Endothelial cell of umbilical vein (primary cell): Measurements from ENCODE around the gene HOXB6. TPM values are rescaled to one million over a fixed set of nuclear protein-coding genes. Genes with fewer than 3 reads are reported as not detected.

Experiments used
- BruUV-seq: library from RNA; stranded (reverse); fragments of 400-500 nt; replicated peaks from 2 replicates; lab custom pipeline; 2021; lab: Mats Ljungman, UMichigan
- CTCF ChIA-PET: fragments of 300-600, 350-600 bp; sonication (Branson Sonifier 250); formaldehyde crosslinking; loops from one replicate; lab custom pipeline; 2021; ENCODE audit warnings: antibody characterized with exemption, inconsistent platforms; lab: Charles Lee
- POLR2A ChIA-PET: fragments of 300-600, 350-600 bp; sonication (Branson Sonifier 250); formaldehyde crosslinking; loops from one replicate; lab custom pipeline; 2021; ENCODE audit warnings: antibody characterized with exemption, inconsistent platforms; lab: Charles Lee
- DNase-seq: peaks from one replicate; pipeline ENCODE4 v3.0.0-alpha.2; 2011; ENCODE audit warnings: low read depth, low spot score
- FAIRE-seq: peaks from 2 replicates; lab custom pipeline; 2011; peaks lifted over from hg19 to GRCh38; lab: Jason Lieb, UNC
- H2AFZ ChIP-seq: 2 replicates; pipeline ENCODE4 v1.6.0; 2012; ENCODE audit warnings: low read depth, low read length, control low read depth, inconsistent platforms
- H3K27ac ChIP-seq: 2 replicates; pipeline ENCODE4 v1.5.1; 2011; ENCODE audit warnings: low read depth, mild to moderate bottlenecking, control low read depth, low read length, moderate library complexity; ENCODE audit not compliant: insufficient read depth
- H3K27me3 ChIP-seq, 2 experiments: 2 replicates each; pipeline versions ENCODE4 v1.6.0 to v1.6.1; 2011; ENCODE audit warnings: low read length in 2 of 2, mixed read lengths in 1 of 2; ENCODE audit not compliant: control insufficient read depth in 2 of 2, insufficient read depth in 2 of 2
- H3K36me3 ChIP-seq, 2 experiments: 2 replicates in 1 of 2; 3 replicates in 1 of 2; pipeline ENCODE4 v1.5.1; 2011; ENCODE audit warnings: low read length in 2 of 2, mild to moderate bottlenecking in 1 of 2, moderate library complexity in 1 of 2; ENCODE audit not compliant: control insufficient read depth in 2 of 2, insufficient read depth in 2 of 2; ENCODE audit errors: extremely low read depth in 1 of 2
- H3K4me1 ChIP-seq: 3 replicates; pipeline ENCODE4 v1.5.1; 2011; ENCODE audit warnings: mild to moderate bottlenecking, low read length; ENCODE audit not compliant: control insufficient read depth, insufficient read depth; ENCODE audit errors: extremely low read depth
- H3K4me2 ChIP-seq: 2 replicates; pipeline ENCODE4 v1.6.1; 2011; ENCODE audit warnings: low read length, control low read depth, mixed read lengths; ENCODE audit not compliant: insufficient read depth
- H3K4me3 ChIP-seq, 3 experiments: fragments of 200-600 bp in 1 of 3; sonication (generic), shearing (Covaris generic) in 1 of 3; replicated peaks in 1 of 3; 2 replicates each; pipeline ENCODE4 v1.5.1; 2011 to 2016; ENCODE audit warnings: control low read depth in 3 of 3, low read length in 3 of 3, mild to moderate bottlenecking in 2 of 3, inconsistent platforms in 1 of 3, low read depth in 1 of 3, moderate library complexity in 1 of 3; ENCODE audit not compliant: insufficient read depth in 1 of 3
- H3K79me2 ChIP-seq: 2 replicates; pipeline ENCODE4 v1.6.0; 2012; ENCODE audit warnings: low read length, inconsistent platforms; ENCODE audit not compliant: control insufficient read depth, insufficient read depth
- H3K9ac ChIP-seq: replicated peaks from 2 replicates; pipeline ENCODE3; 2011; ENCODE audit warnings: low read length, control low read depth; ENCODE audit not compliant: insufficient read depth; ENCODE audit errors: extremely low read depth
- H3K9me1 ChIP-seq: replicated peaks from 3 replicates; pipeline ENCODE4 v1.6.0; 2011; ENCODE audit warnings: mild to moderate bottlenecking, low read length; ENCODE audit not compliant: control insufficient read depth, insufficient read depth; ENCODE audit errors: extremely low read depth
- H3K9me3 ChIP-seq: replicated peaks from 2 replicates; pipeline ENCODE4 v1.5.1; 2012; ENCODE audit warnings: low read length, inconsistent platforms; ENCODE audit not compliant: control insufficient read depth, insufficient read depth
- H4K20me1 ChIP-seq: replicated peaks from 2 replicates; pipeline ENCODE3; 2011; ENCODE audit warnings: mild to moderate bottlenecking, low read length; ENCODE audit not compliant: control insufficient read depth, insufficient read depth; ENCODE audit errors: extremely low read depth
- CTCF ChIP-seq, 2 donors: IDR thresholded peaks; 1 replicate in 1 of 2; 2 replicates in 1 of 2; pipeline ENCODE4 v1.5.1; 2011; ENCODE audit warnings: low read length in 2 of 2, mild to moderate bottlenecking in 2 of 2, moderate library complexity in 2 of 2, control low read depth in 1 of 2, inconsistent platforms in 1 of 2, low read depth in 1 of 2; ENCODE audit not compliant: insufficient read depth in 1 of 2; ENCODE audit errors: extremely low read depth in 1 of 2
- EZH2 ChIP-seq: IDR thresholded peaks from 2 replicates; pipeline ENCODE4 v1.6.1; 2012; ENCODE audit warnings: borderline replicate concordance, low read depth, mild to moderate bottlenecking, moderate library complexity, low read length, inconsistent platforms; ENCODE audit not compliant: severe bottlenecking
- FOS ChIP-seq: IDR thresholded peaks from 2 replicates; pipeline ENCODE4 v1.6.1; 2011; ENCODE audit warnings: mild to moderate bottlenecking, low read length, moderate library complexity, borderline replicate concordance; ENCODE audit not compliant: insufficient read depth
- GATA2 ChIP-seq: IDR thresholded peaks from 2 replicates; pipeline ENCODE4 v1.7.0; 2011; ENCODE audit warnings: low read depth, mild to moderate bottlenecking, moderate library complexity, mixed read lengths, low read length; ENCODE audit not compliant: insufficient read length, insufficient read depth
- JUN ChIP-seq: IDR thresholded peaks from 2 replicates; pipeline ENCODE4 v1.6.1; 2011; ENCODE audit warnings: borderline replicate concordance, low read depth; ENCODE audit not compliant: insufficient read length, insufficient read depth
- MYC ChIP-seq: IDR thresholded peaks from one replicate; pipeline ENCODE4 v1.6.1; 2011; ENCODE audit warnings: mild to moderate bottlenecking, low read depth, low read length
- POLR2A ChIP-seq: IDR thresholded peaks from 2 replicates; pipeline ENCODE4 v1.6.1; 2012; ENCODE audit warnings: low read depth, mild to moderate bottlenecking, control low read depth, low read length
- POLR2AphosphoS5 ChIP-seq: IDR thresholded peaks from 2 replicates; pipeline ENCODE4 v1.6.1; 2012; ENCODE audit warnings: low read depth, mild to moderate bottlenecking, control low read depth, low read length, moderate library complexity; ENCODE audit not compliant: insufficient read depth
- dilution Hi-C: fragments of 300-500 bp; cut with MboI; formaldehyde crosslinking; loops from one replicate; pipeline ENCODE4 v1.15.0; 2019; ENCODE audit warnings: low sequenced_read_pairs; ENCODE audit not compliant: extremely low pct_ligation_motif_present
- intact Hi-C: fragments of 100-400 bp; cut with micrococcal nuclease; formaldehyde crosslinking; loops from one replicate; pipeline ENCODE4 v1.10.0; 2022
- polyA plus RNA-seq, 4 experiments: library from polyadenylated mRNA; depleted of rRNA in 3 of 4; stranded (reverse) in 3 of 4; unstranded in 1 of 4; fragments of >200 nt; gene quantifications; 2 replicates each; pipeline versions ENCODE4 v1.2.1 to v1.2.3, GENCODE V29; 2011 to 2012; ENCODE audit warnings: missing spikeins in 1 of 4
- total RNA-seq: library from RNA; stranded (reverse); gene quantifications from 2 replicates; pipeline ENCODE4 v1.2.3, GENCODE V29; 2021
- TF ChIP-seq, protein P1 (sequence below): IDR thresholded peaks from 2 replicates; pipeline ENCODE4 v1.6.1; 2011; ENCODE audit not compliant: insufficient read depth, insufficient read length

The HOXB6 gene
- total and polyA plus RNA-seq, 2 donors (not counting 3 experiments of a cell fraction or from before 2014, with no cell fraction given): 8.8 to 24.0 TPM

DNA sequence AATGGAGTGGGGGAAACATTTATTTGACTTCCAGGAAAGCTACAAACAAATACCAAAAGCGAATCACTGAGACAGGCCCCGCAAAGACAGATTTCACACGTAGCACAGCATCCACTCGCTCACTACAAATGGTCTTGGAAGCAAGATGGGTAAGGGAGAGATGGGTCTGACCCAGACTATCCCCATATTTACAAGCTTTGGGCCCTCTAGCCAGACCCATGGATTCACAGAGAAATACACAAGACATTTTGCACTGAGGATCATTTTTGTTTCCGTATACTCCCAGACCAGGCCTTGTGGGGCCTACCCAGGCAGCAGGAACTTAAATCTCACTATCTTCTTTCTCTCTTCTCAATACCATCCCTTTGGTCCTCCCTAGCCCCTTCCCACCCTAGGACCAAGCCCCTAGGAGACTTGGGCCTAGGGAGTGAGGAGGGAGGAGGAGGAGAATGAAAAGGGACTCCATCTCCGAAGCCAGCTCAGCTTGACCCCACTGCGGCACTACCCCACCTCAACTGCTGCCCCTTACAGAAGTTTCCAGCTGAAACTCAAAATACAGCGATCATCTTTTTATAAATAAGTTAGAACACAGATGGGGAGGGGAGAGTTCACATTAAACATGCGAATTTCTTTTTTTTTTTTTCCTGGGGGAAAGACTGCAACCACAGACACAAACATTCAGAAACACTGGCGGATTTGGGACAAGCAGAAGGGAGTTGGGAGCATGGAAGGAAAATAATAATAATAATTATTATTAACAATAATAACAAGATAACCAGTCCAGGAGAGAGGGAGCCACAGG lies 13.3 kb downstream of the HOXB6 start:
- H3K9ac ChIP-seq: no peak overlapping the region
- H3K9me1 ChIP-seq: no peaks in the 10 kb centered on the region
- CTCF ChIA-PET: interaction anchor here (1.4 to 2.4 kb wide), 4 partner anchors 100 to 328 kb away, joined by 3 to 11 read pairs (median 6); no protein-coding TSS in a partner anchor
- H4K20me1 ChIP-seq: no peaks in the 10 kb centered on the region
- H3K4me3 ChIP-seq: no peak overlapping the region
- H2AFZ ChIP-seq: no peak overlapping the region
- H3K79me2 ChIP-seq: peaks cover 25% of the 10 kb centered on the region
- POLR2A ChIA-PET: no interaction called here
- no peaks in the 10 kb centered on the region for H3K27me3 ChIP-seq
- FAIRE-seq (no peak), DNase-seq (no peak)
- no peak overlapping the region for H3K4me2 ChIP-seq
- H3K4me1 ChIP-seq: peaks cover 34% of the 10 kb centered on the region
- no peaks in the 10 kb centered on the region for H3K9me3 ChIP-seq
- H3K36me3 ChIP-seq: peaks cover 3 to 11% of the 10 kb centered on the region in 2 experiments
- dilution Hi-C loops (no loop called here), intact Hi-C loops (no loop called here)
- TF ChIP-seq POLR2AphosphoS5: no peak
- no peak for TF ChIP-seq MYC
- TF ChIP-seq JUN: no peak
- TF ChIP-seq, protein P1, sequence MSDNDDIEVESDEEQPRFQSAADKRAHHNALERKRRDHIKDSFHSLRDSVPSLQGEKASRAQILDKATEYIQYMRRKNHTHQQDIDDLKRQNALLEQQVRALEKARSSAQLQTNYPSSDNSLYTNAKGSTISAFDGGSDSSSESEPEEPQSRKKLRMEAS: no peak
- TF ChIP-seq POLR2A: no peak
- TF ChIP-seq EZH2: no peak
- TF ChIP-seq CTCF (IDR thresholded peaks at IDR 0.05; ENCODE audit: extremely low read depth in 1 of 2, insufficient read depth in 1 of 2, low read depth in 1 of 2, low read length in 2 of 2): no peak
- TF ChIP-seq GATA2: no peak
- no peak for TF ChIP-seq FOS
- BruUV-seq: no TSS peak
- no peak overlapping the region for H3K27ac ChIP-seq
